RPMI8226 (cell line): Measurements from ENCODE around the gene PDPR.
"Not testable (repeated sequence)": the region's sequence is repeated elsewhere in the genome, so short reads cannot be mapped to it uniquely, and the experiment has no call there.

ENCODE experiments used
- DNase-seq: peaks from one replicate; pipeline ENCODE4 v3.0.0-alpha.2; 2015

PDPR gene

GRCh38 chr16:70163596-70163995 lies 49.5 kb downstream of the PDPR start:
- DNase-seq: no peak

GRCh38 chr16:70166688-70167087 lies 52.6 kb downstream of the PDPR start:
- not testable (repeated sequence) for DNase-seq

GRCh38 chr16:70173212-70173837 lies 59.2 kb downstream of the PDPR start, which contains the start of gene CLEC18C:
TSS of gene CLEC18C (plus strand) at chr16:70173787. CDS start at chr16:70174279, 492 bp downstream.
- not testable (repeated sequence) for DNase-seq

- not testable (repeated sequence) for DNase-seq
Measured at GRCh38 chr16:70173916-70174315, 59.8 kb downstream of the PDPR start.

GRCh38 chr16:70174387-70174932 lies 60.3 kb downstream of the PDPR start:
- DNase-seq: not testable (repeated sequence)

- not testable (repeated sequence) for DNase-seq
Measured at GRCh38 chr16:70187858-70188607, 73.9 kb downstream of the PDPR start.

- DNase-seq: not testable (repeated sequence)
Measured at GRCh38 chr16:70188608-70188915, 74.4 kb downstream of the PDPR start.

GRCh38 chr16:70190574-70190973 lies 76.4 kb downstream of the PDPR start:
- not testable (repeated sequence) for DNase-seq

GRCh38 chr16:70196683-70197300 lies 82.7 kb downstream of the PDPR start:
- DNase-seq: not testable (repeated sequence)

GRCh38 chr16:70197611-70198010 lies 83.5 kb downstream of the PDPR start:
- DNase-seq: not testable (repeated sequence)

GRCh38 chr16:70198230-70198629 lies 84.1 kb downstream of the PDPR start:
- DNase-seq: not testable (repeated sequence)

GRCh38 chr16:70198666-70199065 lies 84.5 kb downstream of the PDPR start:
- not testable (repeated sequence) for DNase-seq

GRCh38 chr16:70199170-70199569 lies 85.0 kb downstream of the PDPR start:
- DNase-seq: not testable (repeated sequence)

GRCh38 chr16:70200063-70200462 lies 85.9 kb downstream of the PDPR start:
- DNase-seq: not testable (repeated sequence)

GRCh38 chr16:70203508-70203907 lies 89.4 kb downstream of the PDPR start:
- not testable (repeated sequence) for DNase-seq

- not testable (repeated sequence) for DNase-seq
Measured at GRCh38 chr16:70204010-70204409, 89.9 kb downstream of the PDPR start.

GRCh38 chr16:70204668-70205405 lies 90.7 kb downstream of the PDPR start:
- DNase-seq: not testable (repeated sequence)

GRCh38 chr16:70206382-70206781 lies 92.2 kb downstream of the PDPR start:
- DNase-seq: not testable (repeated sequence)
